Activated CD8-positive, alpha-beta memory T cell treated with anti-CD3 and anti-CD28 coated beads for 1 hour (primary cell): ENCODE results near the gene PCCB.

Experiments
- DNase-seq, 2 donors: peaks; one replicate each; pipeline ENCODE4 v3.0.0-alpha.2; 2020; ENCODE audit warnings: low read depth in 1 of 2; ENCODE audit errors: extremely low read depth in 1 of 2

PCCB gene

DNA sequence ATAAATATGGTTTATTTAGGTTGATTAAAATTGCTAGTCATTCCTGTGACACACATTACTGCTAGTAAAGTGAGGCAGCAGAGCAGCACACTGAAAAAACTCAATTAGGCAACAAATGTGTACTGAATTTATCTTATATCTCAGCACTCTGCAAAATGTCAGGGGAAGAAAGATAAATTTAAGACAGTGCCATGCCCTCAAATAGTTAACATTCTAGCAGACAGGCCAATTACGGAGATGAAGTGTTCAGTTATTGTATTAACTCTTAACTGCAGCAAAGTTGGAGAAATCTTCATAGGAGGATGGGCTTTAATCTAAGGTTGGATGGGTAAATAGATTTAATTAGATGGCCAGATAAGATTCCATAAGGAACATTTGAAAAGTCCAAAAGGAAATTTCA, 127.9 kb downstream of the PCCB start:
- no peak for DNase-seq
